Neutrophil (primary cell): ENCODE measurements around the gene LCN12.
"Not testable (repeated sequence)": the region's sequence is repeated elsewhere in the genome, so short reads cannot be mapped to it uniquely, and the experiment has no call there.

Experiments
- H3K27ac ChIP-seq: fragments of 200-600 bp; sonication (generic); 2 replicates; pipeline ENCODE4 v1.5.1; 2016; ENCODE audit warnings: mild to moderate bottlenecking, moderate library complexity
- H3K27me3 ChIP-seq: fragments of 200-600 bp; sonication (generic); 2 replicates; pipeline ENCODE4 v1.6.0; 2016; ENCODE audit warnings: mild to moderate bottlenecking
- H3K36me3 ChIP-seq: fragments of 200-600 bp; sonication (generic); 2 replicates; pipeline ENCODE4 v1.5.1; 2017
- H3K4me1 ChIP-seq, 2 experiments: fragments of 200-600 bp in 1 of 2; sonication (generic) in 1 of 2; 1 replicate in 1 of 2; 2 replicates in 1 of 2; pipeline versions ENCODE4 v1.5.1 to v1.6.1; 2013 to 2016; ENCODE audit warnings: low read depth in 1 of 2, low read length in 1 of 2, mild to moderate bottlenecking in 1 of 2, moderate library complexity in 1 of 2; ENCODE audit not compliant: control insufficient read depth in 1 of 2, insufficient read depth in 1 of 2
- H3K4me3 ChIP-seq, 2 experiments: fragments of 200-600 bp in 1 of 2; sonication (generic) in 1 of 2; 1 replicate in 1 of 2; 2 replicates in 1 of 2; pipeline ENCODE4 v1.5.1; 2013 to 2016; ENCODE audit warnings: low read depth in 1 of 2, low read length in 1 of 2, mild to moderate bottlenecking in 1 of 2, moderate library complexity in 1 of 2
- H3K9me3 ChIP-seq: fragments of 200-600 bp; sonication (generic); 2 replicates; pipeline ENCODE4 v1.5.1; 2016
- CTCF ChIP-seq: fragments of 200-600 bp; sonication (generic); IDR thresholded peaks from 2 replicates; pipeline ENCODE4 v1.5.1; 2016; ENCODE audit warnings: antibody characterized with exemption

The LCN12 gene

GRCh38 chr9:137002646-137003041, 50.6 kb downstream of the LCN12 start:
- H3K36me3 ChIP-seq, result peaks cover 11% of the 10 kb centered on the region

GRCh38 chr9:137004285-137004684, 52.2 kb downstream of the LCN12 start:
- H3K4me3 ChIP-seq, H3K27me3 ChIP-seq, H3K9me3 ChIP-seq, H3K27ac ChIP-seq: not testable (repeated sequence)
- peaks cover 28% of the 10 kb centered on the region for H3K36me3 ChIP-seq
- H3K4me1 ChIP-seq, result peaks cover 27 to 31% of the 10 kb centered on the region in 2 experiments
- TF ChIP-seq CTCF, result peak; percentile 18

More at GRCh38 chr9:137002646-137003041, 50.6 kb downstream of the LCN12 start:
- no peak overlapping the region for H3K4me3 ChIP-seq
- H3K27ac ChIP-seq, result no peak overlapping the region
- no peaks in the 10 kb centered on the region for H3K9me3 ChIP-seq
- peaks cover 4% of the 10 kb centered on the region for H3K27me3 ChIP-seq
- H3K4me1 ChIP-seq, result peaks cover 39 to 47% of the 10 kb centered on the region in 2 experiments
- no peak for TF ChIP-seq CTCF
